GM12892 (cell line): ENCODE measurements around the gene PSORS1C2.

ENCODE experiments used
- POLR2A ChIP-seq: IDR thresholded peaks from 2 replicates; pipeline ENCODE4 v1.6.1; 2011; ENCODE audit warnings: low read depth, low read length, control low read depth
- POLR2AphosphoS5 ChIP-seq: IDR thresholded peaks from 2 replicates; pipeline ENCODE4 v1.6.1; 2011; ENCODE audit warnings: low read depth, low read length, control low read depth

DNA sequence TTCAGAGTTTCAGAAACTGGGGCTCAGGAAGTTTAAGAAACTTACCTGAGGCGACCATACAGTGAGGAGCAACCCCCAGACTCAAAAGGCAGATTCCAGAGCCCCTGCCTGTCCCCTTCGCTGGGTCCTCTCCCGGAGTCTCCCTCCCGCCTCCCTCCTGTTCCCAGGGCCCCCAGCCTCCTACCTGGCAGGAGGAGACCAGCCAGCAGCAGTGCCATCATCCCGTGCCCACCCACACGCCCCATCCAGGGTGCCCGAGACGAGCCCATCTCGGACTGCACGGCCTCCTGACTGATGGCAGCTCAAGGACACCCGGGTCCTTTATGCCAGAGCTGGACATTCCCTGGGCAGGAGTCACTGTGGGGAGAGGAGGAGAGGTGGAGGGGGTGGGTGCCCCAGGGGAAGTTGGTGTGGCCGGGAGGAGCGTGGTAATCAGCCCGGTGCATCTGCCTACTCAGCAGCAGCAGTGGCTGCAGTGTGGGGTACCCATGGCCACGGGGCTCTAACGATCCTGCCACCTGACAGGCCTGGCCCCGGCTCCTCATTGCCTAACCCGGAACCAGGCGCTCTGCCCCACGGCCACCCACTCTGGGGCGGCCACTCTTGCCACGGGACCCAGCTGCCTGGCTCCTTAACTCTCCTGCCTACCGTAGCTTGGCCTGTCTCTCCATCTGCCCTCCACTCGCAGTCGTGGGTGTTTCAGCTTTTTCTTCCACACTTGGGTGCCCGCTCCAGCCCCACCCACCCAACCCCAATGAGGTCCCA lies 18.5 kb downstream of the PSORS1C2 start, which contains the start of gene CDSN:
- TF ChIP-seq POLR2AphosphoS5, result no peak
- TF ChIP-seq POLR2A, result no peak
